HepG2 (cell line): ENCODE measurements around the gene VSIR. TPM values are rescaled to one million over a fixed set of nuclear protein-coding genes. Genes with fewer than 3 reads are reported as not detected.

Source experiments
- ATAD3A ChIP-seq: sonication (generic); formaldehyde crosslinking; IDR thresholded peaks from 2 replicates; pipeline ENCODE4 v1.4.0; 2020; ENCODE audit warnings: missing genetic modification reagents
- BCL3 ChIP-seq: sonication (generic); formaldehyde crosslinking; IDR thresholded peaks from 2 replicates; pipeline ENCODE4 v1.5.1; 2020; ENCODE audit warnings: mild to moderate bottlenecking, missing genetic modification reagents, moderate library complexity
- ELF1 ChIP-seq: sonication (generic); formaldehyde crosslinking; IDR thresholded peaks from 2 replicates; pipeline ENCODE4 v1.4.0; 2020; ENCODE audit warnings: missing genetic modification reagents
- ELF3 ChIP-seq: IDR thresholded peaks from 2 replicates; pipeline ENCODE4 v1.6.1; 2016; ENCODE audit warnings: missing genetic modification reagents, missing compliant biosample characterization
- FOSL2 ChIP-seq: sonication (generic); formaldehyde crosslinking; IDR thresholded peaks from 2 replicates; pipeline ENCODE4 v1.4.0; 2020; ENCODE audit warnings: missing genetic modification reagents
- KMT2A ChIP-seq: sonication (generic); formaldehyde crosslinking; IDR thresholded peaks from 2 replicates; pipeline ENCODE4 v1.4.0; 2020; ENCODE audit warnings: missing genetic modification reagents
- MED13 ChIP-seq: sonication (generic); formaldehyde crosslinking; IDR thresholded peaks from 2 replicates; pipeline ENCODE4 v1.5.0; 2020; ENCODE audit warnings: missing genetic modification reagents
- SOX13 ChIP-seq, 3 experiments: fragments of 450-650 bp in 1 of 3; sonication (generic) in 1 of 3; formaldehyde crosslinking in 1 of 3; IDR thresholded peaks in 2 of 3; conservative IDR thresholded peaks in 1 of 3; 2 replicates each; pipeline versions ENCODE4 v1.5.0 to v1.6.1; 2016 to 2020; ENCODE audit warnings: antibody characterized with exemption in 1 of 3, mild to moderate bottlenecking in 1 of 3, missing compliant biosample characterization in 1 of 3, missing genetic modification reagents in 1 of 3, moderate library complexity in 1 of 3
- SP2 ChIP-seq: sonication (generic); formaldehyde crosslinking; IDR thresholded peaks from 2 replicates; pipeline ENCODE4 v1.5.1; 2020; ENCODE audit warnings: mild to moderate bottlenecking, missing genetic modification reagents
- TERF1 ChIP-seq: sonication (generic); formaldehyde crosslinking; IDR thresholded peaks from 2 replicates; pipeline ENCODE4 v1.8.0; 2022; ENCODE audit warnings: mild to moderate bottlenecking, missing genetic modification reagents, moderate library complexity
- ZFP91 ChIP-seq: sonication (generic); formaldehyde crosslinking; IDR thresholded peaks from 2 replicates; pipeline ENCODE4 v1.9.0; 2022; ENCODE audit warnings: missing genetic modification reagents, mild to moderate bottlenecking, borderline replicate concordance
- polyA plus RNA-seq, 8 experiments: library from polyadenylated mRNA; depleted of rRNA in 3 of 8; stranded (reverse) in 7 of 8; unstranded in 1 of 8; fragments of >200 nt; fragmentation: Illumina TruSeq in 4 of 8; extraction: Trizol in 4 of 8; gene quantifications; 2 replicates each; pipeline versions ENCODE4 v1.2.1 to v1.2.3, GENCODE V29; 2011 to 2016; ENCODE audit warnings: low read depth in 4 of 8, missing spikeins in 1 of 8, mixed read lengths in 1 of 8; ENCODE audit not compliant: insufficient read depth in 1 of 8
- total RNA-seq, 5 experiments: library from RNA; depleted of rRNA; stranded (reverse); fragments of >200 nt; fragmentation: Illumina TruSeq; extraction: Trizol; gene quantifications; 2 replicates each; pipeline ENCODE4 v1.2.3, GENCODE V29; 2016; ENCODE audit warnings: low read depth in 1 of 5
- TF ChIP-seq, protein P1 (sequence below): sonication (generic); formaldehyde crosslinking; IDR thresholded peaks from 2 replicates; pipeline ENCODE4 v1.8.0; 2022; ENCODE audit warnings: mild to moderate bottlenecking, missing genetic modification reagents, moderate library complexity

The VSIR gene
- total and polyA plus RNA-seq, 2 of the 13 experiments (the other 11 are each of a cell fraction or from before 2014, with no cell fraction given): 0.44 to 3.2 TPM

GRCh38 chr10:71761541-71762113 is 11.7 kb downstream of the VSIR start (continued):
- TF ChIP-seq, protein P1, sequence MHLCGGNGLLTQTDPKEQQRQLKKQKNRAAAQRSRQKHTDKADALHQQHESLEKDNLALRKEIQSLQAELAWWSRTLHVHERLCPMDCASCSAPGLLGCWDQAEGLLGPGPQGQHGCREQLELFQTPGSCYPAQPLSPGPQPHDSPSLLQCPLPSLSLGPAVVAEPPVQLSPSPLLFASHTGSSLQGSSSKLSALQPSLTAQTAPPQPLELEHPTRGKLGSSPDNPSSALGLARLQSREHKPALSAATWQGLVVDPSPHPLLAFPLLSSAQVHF (CRISPR knock-in tag): no peak
- TF ChIP-seq ATAD3A (no peak), TERF1 (no peak), FOSL2 (no peak), ELF1 (no peak), SOX13 (IDR thresholded peaks at IDR 0.05) (no peak), SOX13 (CRISPR knock-in tag; conservative IDR thresholded peaks at IDR 0.05 in 1 of 2, IDR thresholded peaks at IDR 0.05 in 1 of 2) (no peak), SP2 (CRISPR knock-in tag) (no peak), ZFP91 (CRISPR knock-in tag) (no peak), BCL3 (no peak), MED13 (CRISPR knock-in tag) (no peak), ELF3 (CRISPR knock-in tag) (no peak), KMT2A (no peak)
